ENCODE measurements around the gene PFDN6.
"Not testable (repeated sequence)": the region's sequence is repeated elsewhere in the genome, so short reads cannot be mapped to it uniquely, and the experiment has no call there.

GRCh38 chr6:33285214-33285613 is 4.2 kb upstream of the PFDN6 start:
- not testable (repeated sequence) for TF ChIP-seq YY1 (IDR thresholded peaks at IDR 0.05; ENCODE audit: insufficient read depth, insufficient read length); ZNF274 (IDR thresholded peaks at IDR 0.05; ENCODE audit: low read depth, low read length); SUZ12 (IDR thresholded peaks at IDR 0.05; ENCODE audit: extremely low read depth, insufficient read depth, insufficient read length)
